CD4-positive, alpha-beta memory T cell (primary cell): ENCODE measurements around the gene ABCF3. TPM values are rescaled to one million over a fixed set of nuclear protein-coding genes. Genes with fewer than 3 reads are reported as not detected.

Experiments used
- CTCF ChIA-PET: fragments of 350-600 bp; sonication (Branson Sonifier 250); formaldehyde crosslinking; loops from one replicate; lab custom pipeline; 2021; ENCODE audit warnings: inconsistent platforms; ENCODE audit not compliant: partially characterized antibody; lab: Charles Lee
- POLR2A ChIA-PET: fragments of 350-600 bp; sonication (Branson Sonifier 250); formaldehyde crosslinking; loops from one replicate; lab custom pipeline; 2021; ENCODE audit not compliant: partially characterized antibody; lab: Charles Lee
- DNase-seq, 5 donors: peaks; one replicate each; pipeline versions ENCODE4 v3.0.0 to v3.0.0-alpha.2; 2020 to 2022; ENCODE audit warnings: mixed read lengths in 1 of 5
- H3K27ac ChIP-seq: one replicate; pipeline ENCODE4 v1.7.0; 2013; ENCODE audit warnings: low read depth, low read length
- H3K27me3 ChIP-seq: 2 replicates; pipeline ENCODE4 v1.7.0; 2013; ENCODE audit warnings: mild to moderate bottlenecking, low read length, moderate library complexity; ENCODE audit not compliant: insufficient read depth
- H3K36me3 ChIP-seq: 2 replicates; pipeline ENCODE4 v1.7.0; 2013; ENCODE audit warnings: mild to moderate bottlenecking, low read length, moderate library complexity; ENCODE audit not compliant: insufficient read depth
- H3K4me1 ChIP-seq: 2 replicates; pipeline ENCODE4 v1.7.0; 2013; ENCODE audit warnings: mild to moderate bottlenecking, low read length, moderate library complexity; ENCODE audit not compliant: insufficient read depth
- H3K4me3 ChIP-seq, 2 donors: one replicate each; pipeline ENCODE4 v1.7.0; 2013; ENCODE audit warnings: low read length in 2 of 2, mild to moderate bottlenecking in 1 of 2
- H3K9me3 ChIP-seq, 2 donors: one replicate each; pipeline ENCODE4 v1.7.0; 2013; ENCODE audit warnings: low read length in 2 of 2, control low read depth in 1 of 2; ENCODE audit not compliant: control insufficient read depth in 1 of 2
- H3K27ac Mint-ChIP-seq, 7 donors: one replicate each; pipeline ENCODE4 v1.8.0; 2020 to 2021; ENCODE audit warnings: mixed read lengths in 7 of 7, mild to moderate bottlenecking in 6 of 7, inconsistent platforms in 3 of 7, moderate library complexity in 3 of 7
- H3K27me3 Mint-ChIP-seq, 2 donors: one replicate each; pipeline ENCODE4 v1.8.0; 2020 to 2021; ENCODE audit warnings: mixed read lengths in 2 of 2
- H3K36me3 Mint-ChIP-seq, 2 donors: one replicate each; pipeline ENCODE4 v1.8.0; 2020 to 2021; ENCODE audit warnings: mixed read lengths in 2 of 2, inconsistent platforms in 1 of 2, mild to moderate bottlenecking in 1 of 2
- H3K4me1 Mint-ChIP-seq, 4 donors: one replicate each; pipeline ENCODE4 v1.8.0; 2020 to 2021; ENCODE audit warnings: mixed read lengths in 4 of 4, mild to moderate bottlenecking in 1 of 4
- H3K4me3 Mint-ChIP-seq, 8 donors: one replicate each; pipeline ENCODE4 v1.8.0; 2020 to 2021; ENCODE audit warnings: mixed read lengths in 8 of 8, mild to moderate bottlenecking in 7 of 8, moderate library complexity in 6 of 8, inconsistent platforms in 3 of 8
- H3K9me3 Mint-ChIP-seq, 8 donors: one replicate each; pipeline ENCODE4 v1.8.0; 2020 to 2021; ENCODE audit warnings: mixed read lengths in 8 of 8, mild to moderate bottlenecking in 5 of 8, inconsistent platforms in 3 of 8, moderate library complexity in 1 of 8
- intact Hi-C: fragments of 100-400 bp; cut with micrococcal nuclease; formaldehyde crosslinking; loops from one replicate; pipeline ENCODE4 v1.15.1; 2023
- polyA plus RNA-seq, 2 donors: library from polyadenylated mRNA; unstranded; fragments of 300-500 nt; fragmentation: Illumina TruSeq; gene quantifications; one replicate each; pipeline ENCODE4 v1.2.3, GENCODE V29; 2021
- total RNA-seq, 2 experiments: library from RNA; stranded (reverse); gene quantifications; one replicate each; pipeline ENCODE4 v1.2.3, GENCODE V29; 2021

ABCF3 gene
- total and polyA plus RNA-seq, 4 experiments from 2014 or later: 32.0 to 124 (median 88.4) TPM

- Mint-ChIP-seq H3K4me3 (no peak overlapping the region), H3K9me3 (no peaks in the 10 kb centered on the region), H3K27me3 (peaks cover under 1 to 2% of the 10 kb centered on the region in 2 donors), H3K27ac (no peak overlapping the region), H3K4me1 (no peaks in the 10 kb centered on the region), H3K36me3 (peaks cover 21 to 22% of the 10 kb centered on the region in 2 donors)
- intact Hi-C loops: no loop called here
- Histone ChIP-seq H3K27ac (no peak overlapping the region), H3K36me3 (peaks cover 17% of the 10 kb centered on the region), H3K4me1 (no peaks in the 10 kb centered on the region), H3K27me3 (no peaks in the 10 kb centered on the region), H3K9me3 (no peaks in the 10 kb centered on the region), H3K4me3 (no peak overlapping the region)
- DNase-seq: no peak
- CTCF ChIA-PET: interaction anchor here (1.0 to 8.3 kb wide), 4 partner anchors 11 to 12 kb away, joined by 5 to 59 read pairs (median 14); partner anchors contain the start of genes EEF1AKMT4 and VWA5B2
- POLR2A ChIA-PET: interaction anchor here (0.6 kb wide), 1 partner anchor 11 kb away, joined by 3 read pairs; no protein-coding TSS in a partner anchor
Observed at GRCh38 chr3:184239221-184239620, 53.2 kb downstream of the ABCF3 start.

DNA sequence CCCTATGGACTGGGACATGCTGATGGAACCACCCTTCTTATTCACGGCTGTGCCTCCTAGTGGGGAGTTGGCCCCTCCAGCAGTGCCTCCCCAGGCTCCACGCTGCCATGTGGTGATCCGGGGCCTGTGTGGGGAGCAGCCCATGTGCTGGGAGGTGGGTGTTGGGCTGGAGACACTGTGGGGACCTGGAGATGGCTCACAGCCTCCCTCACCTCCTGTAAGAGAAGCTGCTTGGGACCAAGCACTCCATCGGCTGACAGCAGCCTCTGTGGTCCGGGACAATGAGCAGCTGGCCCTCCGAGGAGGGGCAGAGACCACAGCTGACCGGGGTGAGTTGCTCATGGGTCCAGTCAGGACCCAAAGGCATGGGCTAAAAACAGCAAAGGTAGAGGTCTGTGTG, 53.7 kb downstream of the ABCF3 start:
- POLR2A ChIA-PET: interaction anchor here (0.6 kb wide), 1 partner anchor 12 kb away, joined by 3 read pairs; no protein-coding TSS in a partner anchor
- Histone ChIP-seq H3K4me1 (no peaks in the 10 kb centered on the region), H3K9me3 (no peaks in the 10 kb centered on the region), H3K36me3 (peaks cover 22% of the 10 kb centered on the region), H3K27ac (no peak overlapping the region), H3K4me3 (no peak overlapping the region), H3K27me3 (no peaks in the 10 kb centered on the region)
- Mint-ChIP-seq H3K9me3 (no peaks in the 10 kb centered on the region), H3K36me3 (peaks cover 26% of the 10 kb centered on the region in 2 donors), H3K27ac (no peak overlapping the region), H3K4me3 (peak overlapping the region in 1 of 8 donors; percentile 68), H3K27me3 (peaks cover 0 to 2% of the 10 kb centered on the region in 2 donors), H3K4me1 (no peaks in the 10 kb centered on the region)
- no peak for DNase-seq
- intact Hi-C loops: no loop called here
- CTCF ChIA-PET: interaction anchor here (1.0 to 8.3 kb wide), 5 partner anchors 10 to 104 kb away, joined by 3 to 59 read pairs (median 5); partner anchors contain the start of genes EEF1AKMT4, EIF2B5 and VWA5B2

DNA sequence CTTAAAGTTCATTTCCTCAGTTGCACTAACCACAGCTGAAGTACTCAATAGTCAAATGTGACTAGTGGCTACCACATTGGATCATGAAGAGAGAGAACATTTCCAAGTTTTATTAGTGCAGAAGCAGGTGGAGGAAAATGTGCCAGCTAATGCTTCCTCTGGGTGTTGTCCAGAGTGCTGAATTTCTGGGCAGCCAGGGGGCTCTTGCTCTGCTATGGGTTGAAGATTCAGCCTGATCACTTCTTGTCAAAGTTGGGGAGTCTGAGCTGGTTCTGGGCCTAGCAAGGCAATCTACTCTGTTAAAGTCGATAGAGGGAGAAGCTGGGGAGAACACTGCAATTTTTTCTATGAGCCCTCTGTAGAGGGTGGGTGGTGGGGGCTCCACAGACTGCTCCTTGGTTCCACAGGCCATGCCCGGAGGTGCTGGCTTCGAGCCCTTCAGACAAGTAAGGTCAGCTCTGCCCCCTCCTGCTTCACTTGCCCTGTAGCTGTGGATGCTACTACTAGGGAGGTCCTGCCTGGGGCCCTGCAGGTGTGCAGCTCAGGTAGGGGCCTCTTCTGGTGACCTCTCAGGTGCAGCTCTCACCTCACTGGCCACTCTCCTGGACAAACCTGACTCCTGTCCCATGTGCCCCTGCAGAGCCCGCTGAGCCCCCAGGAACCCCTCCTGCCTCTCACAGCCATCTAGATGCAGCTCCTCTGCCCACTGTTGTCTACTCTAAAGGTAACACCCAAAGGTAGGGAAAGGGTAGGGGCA, 54.6 kb downstream of the ABCF3 start:
- Mint-ChIP-seq H3K27me3 (peaks cover 0 to 2% of the 10 kb centered on the region in 2 donors), H3K4me3 (no peak overlapping the region), H3K27ac (no peak overlapping the region), H3K36me3 (peaks cover 32 to 35% of the 10 kb centered on the region in 2 donors), H3K9me3 (no peaks in the 10 kb centered on the region), H3K4me1 (no peaks in the 10 kb centered on the region)
- Histone ChIP-seq H3K9me3 (no peaks in the 10 kb centered on the region), H3K27me3 (no peaks in the 10 kb centered on the region), H3K36me3 (peaks cover 31% of the 10 kb centered on the region), H3K4me3 (no peak overlapping the region), H3K4me1 (no peaks in the 10 kb centered on the region), H3K27ac (no peak overlapping the region)
- POLR2A ChIA-PET: interaction anchor here (0.9 kb wide), 2 partner anchors 9 to 19 kb away, joined by 3 to 4 read pairs; partner anchors contain the start of gene EEF1AKMT4
- intact Hi-C loops: no loop called here
- CTCF ChIA-PET: interaction anchor here (1.0 to 8.3 kb wide), 6 partner anchors 9 to 105 kb away, joined by 3 to 59 read pairs (median 4); partner anchors contain the start of genes EEF1AKMT4, EIF2B5 and VWA5B2
- DNase-seq: no peak

DNA sequence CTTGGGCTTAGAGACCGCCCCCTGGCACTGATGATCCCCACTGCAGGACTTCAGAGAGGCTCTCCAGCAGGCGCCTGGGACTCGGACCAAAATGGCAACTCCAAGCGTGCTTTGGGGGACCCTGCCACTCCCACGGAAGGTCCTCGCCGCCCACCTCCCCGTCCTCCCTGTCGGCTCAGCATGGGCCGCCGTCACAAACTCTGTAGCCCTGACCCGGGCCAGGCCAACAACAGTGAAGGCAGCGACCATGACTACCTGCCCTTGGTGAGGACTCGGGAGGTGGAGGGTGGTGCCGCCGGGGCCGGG, 55.1 kb downstream of the ABCF3 start:
- Mint-ChIP-seq H3K27ac (no peak overlapping the region), H3K4me3 (no peak overlapping the region), H3K4me1 (peaks cover 0 to 5% (median 1%) of the 10 kb centered on the region in 4 donors), H3K27me3 (peaks cover 0 to 2% of the 10 kb centered on the region in 2 donors), H3K9me3 (no peaks in the 10 kb centered on the region), H3K36me3 (peaks cover 37 to 40% of the 10 kb centered on the region in 2 donors)
- H3K9me3 ChIP-seq: no peaks in the 10 kb centered on the region
- POLR2A ChIA-PET: interaction anchor here (0.9 kb wide), 1 partner anchor 9 kb away, joined by 4 read pairs; the partner anchor contains the start of gene EEF1AKMT4
- no peak overlapping the region for H3K4me3 ChIP-seq
- no peaks in the 10 kb centered on the region for H3K4me1 ChIP-seq
- CTCF ChIA-PET: interaction anchor here (1.0 to 8.3 kb wide), 3 partner anchors 9 to 13 kb away, joined by 3 to 59 read pairs (median 7); partner anchors contain the start of genes EEF1AKMT4 and VWA5B2
- DNase-seq: no peak
- H3K27ac ChIP-seq: no peak overlapping the region
- no peaks in the 10 kb centered on the region for H3K27me3 ChIP-seq
- H3K36me3 ChIP-seq: peaks cover 32% of the 10 kb centered on the region
- intact Hi-C loops: no loop called here

- intact Hi-C loops: no loop called here
- no peak for DNase-seq
- CTCF ChIA-PET: interaction anchor here (0.8 to 8.3 kb wide), 4 partner anchors 14 to 345 kb away, joined by 3 to 59 read pairs (median 4); partner anchors contain the start of gene VWA5B2
Observed at GRCh38 chr3:184241447-184242296, 55.7 kb downstream of the ABCF3 start.

GRCh38 chr3:184242297-184242685, 56.3 kb downstream of the ABCF3 start:
- POLR2A ChIA-PET: no interaction called here
- Histone ChIP-seq H3K9me3 (no peaks in the 10 kb centered on the region), H3K36me3 (peaks cover 32% of the 10 kb centered on the region), H3K27me3 (no peaks in the 10 kb centered on the region), H3K4me1 (no peaks in the 10 kb centered on the region), H3K4me3 (no peak overlapping the region), H3K27ac (no peak overlapping the region)
- peaks cover 38 to 41% of the 10 kb centered on the region in 2 donors for H3K36me3 Mint-ChIP-seq
- no peaks in the 10 kb centered on the region for H3K9me3 Mint-ChIP-seq
- H3K4me3 Mint-ChIP-seq: no peak overlapping the region
- peaks cover 0 to 2% of the 10 kb centered on the region in 2 donors for H3K27me3 Mint-ChIP-seq
- no peak overlapping the region for H3K27ac Mint-ChIP-seq
- intact Hi-C loops: no loop called here
- CTCF ChIA-PET: interaction anchor here (0.9 to 8.3 kb wide), 3 partner anchors 15 to 96 kb away, joined by 3 to 59 read pairs (median 5); partner anchors contain the start of gene VWA5B2
- no peak for DNase-seq
- H3K4me1 Mint-ChIP-seq: peaks cover 0 to 6% (median 4%) of the 10 kb centered on the region in 4 donors

More at GRCh38 chr3:184241447-184242296, 55.7 kb downstream of the ABCF3 start:
- H3K9me3 ChIP-seq: no peaks in the 10 kb centered on the region
- Mint-ChIP-seq H3K9me3 (no peaks in the 10 kb centered on the region), H3K27me3 (peaks cover 0 to 2% of the 10 kb centered on the region in 2 donors), H3K36me3 (peaks cover 38 to 41% of the 10 kb centered on the region in 2 donors), H3K4me1 (peaks cover 0 to 6% (median 2%) of the 10 kb centered on the region in 4 donors), H3K27ac (no peak overlapping the region), H3K4me3 (no peak overlapping the region)
- POLR2A ChIA-PET: no interaction called here
- H3K27me3 ChIP-seq: no peaks in the 10 kb centered on the region
- no peak overlapping the region for H3K4me3 ChIP-seq
- H3K4me1 ChIP-seq: no peaks in the 10 kb centered on the region
- peaks cover 32% of the 10 kb centered on the region for H3K36me3 ChIP-seq
- no peak overlapping the region for H3K27ac ChIP-seq
